ENCODE results near the gene FGF7.

FGF7 gene

DNA sequence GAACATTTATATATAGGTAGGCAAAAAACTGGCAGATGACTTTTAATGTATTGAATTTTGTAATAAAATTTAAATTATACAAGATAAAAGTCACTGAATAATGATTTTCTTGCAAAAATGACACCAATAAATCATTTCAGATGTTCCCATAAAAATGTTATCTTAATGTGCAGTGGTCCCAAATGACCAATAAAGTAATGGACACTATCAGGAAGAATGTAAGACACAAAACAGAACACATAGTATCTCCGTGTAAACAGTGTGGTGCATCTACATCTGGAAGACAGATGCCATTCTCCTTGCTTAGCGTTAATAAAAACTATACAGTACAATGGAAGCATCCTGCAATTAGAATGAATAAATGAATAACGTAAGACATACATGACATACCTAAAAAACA lies 41.5 kb downstream of the FGF7 start:
- TF ChIP-seq GATA3 (IDR thresholded peaks at IDR 0.05; ENCODE audit: low read depth, low read length) (peak; percentile 93), GATA2 (IDR thresholded peaks at IDR 0.05; ENCODE audit: low read depth, low read length) (peak; percentile 62)

DNA sequence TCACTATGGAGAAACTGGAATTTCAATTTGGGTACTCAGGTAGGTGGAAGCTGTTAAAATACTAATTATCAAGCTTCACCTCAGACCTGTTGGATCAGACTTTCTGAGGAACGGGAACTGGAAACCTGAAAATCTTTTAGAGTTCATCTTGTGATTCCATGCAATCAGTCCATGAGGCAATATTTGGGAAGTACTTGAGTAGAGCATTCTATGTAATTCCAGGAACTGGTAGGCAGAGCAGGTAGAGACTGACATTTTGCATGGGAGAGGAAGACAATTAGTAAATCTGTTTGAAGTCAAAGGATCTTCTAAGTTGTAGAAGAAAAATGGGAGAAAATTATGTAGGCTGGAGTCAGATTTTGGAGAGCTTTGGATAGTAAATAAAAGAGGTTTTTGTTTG lies 43.1 kb downstream of the FGF7 start:
- TF ChIP-seq GATA3 (IDR thresholded peaks at IDR 0.05; ENCODE audit: low read depth, low read length) (no peak), GATA2 (IDR thresholded peaks at IDR 0.05; ENCODE audit: low read depth, low read length) (no peak)

DNA sequence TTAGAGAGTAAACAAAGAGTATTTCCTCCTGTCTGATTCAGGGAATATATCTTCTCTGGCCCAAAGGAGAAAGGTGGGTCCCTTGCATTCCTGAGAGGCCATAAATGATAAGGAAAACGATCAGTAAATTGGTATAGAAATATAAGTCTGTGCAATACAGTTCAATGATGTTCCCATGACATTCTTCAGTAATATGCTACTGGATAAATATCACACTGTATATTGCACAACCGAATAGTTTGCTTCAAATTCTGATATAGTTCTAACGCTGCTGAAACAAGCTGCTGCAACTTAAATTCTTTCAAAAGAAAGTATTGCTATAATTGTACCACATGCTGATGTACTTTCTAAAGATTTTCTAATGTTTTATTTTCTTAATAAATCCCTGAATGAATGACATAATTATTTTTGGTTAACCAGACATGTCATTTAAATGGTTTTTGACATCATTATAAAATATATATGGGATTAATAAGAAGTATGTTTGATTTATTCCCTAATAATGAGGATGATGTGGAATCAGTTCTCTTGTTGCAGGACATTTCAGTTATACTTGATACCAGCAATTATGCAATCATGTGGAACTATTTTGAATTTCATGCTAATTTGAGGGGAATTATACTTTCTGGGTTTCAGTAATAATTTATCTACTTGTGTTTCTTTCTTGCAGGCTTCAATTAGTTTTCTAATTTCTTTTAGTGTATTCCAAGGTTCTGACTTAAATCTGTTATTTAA lies 44.9 kb downstream of the FGF7 start:
- TF ChIP-seq GATA2 (IDR thresholded peaks at IDR 0.05; ENCODE audit: low read depth, low read length) (no peak), GATA3 (IDR thresholded peaks at IDR 0.05; ENCODE audit: low read depth, low read length) (no peak)

DNA sequence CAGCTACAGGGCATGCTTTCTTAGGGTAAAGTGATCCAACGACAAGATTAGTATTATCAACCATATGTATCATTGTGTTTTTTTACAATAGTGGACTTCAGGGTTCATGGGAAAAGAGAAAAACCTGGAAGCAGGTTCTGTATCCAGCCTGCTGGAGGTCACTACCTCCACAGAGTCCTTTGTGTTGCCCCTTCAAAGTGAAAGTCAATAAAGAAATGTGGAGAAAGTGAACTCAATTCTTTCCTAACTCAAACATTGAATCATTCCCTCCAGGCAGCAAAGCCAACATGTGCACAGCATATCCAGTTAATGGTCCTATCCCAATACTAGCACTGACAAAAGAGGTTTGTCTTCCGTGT lies 45.4 kb downstream of the FGF7 start:
- TF ChIP-seq GATA2 (IDR thresholded peaks at IDR 0.05; ENCODE audit: low read depth, low read length), result peak; percentile 74
- TF ChIP-seq GATA3 (IDR thresholded peaks at IDR 0.05; ENCODE audit: low read depth, low read length), result peak; percentile 93

DNA sequence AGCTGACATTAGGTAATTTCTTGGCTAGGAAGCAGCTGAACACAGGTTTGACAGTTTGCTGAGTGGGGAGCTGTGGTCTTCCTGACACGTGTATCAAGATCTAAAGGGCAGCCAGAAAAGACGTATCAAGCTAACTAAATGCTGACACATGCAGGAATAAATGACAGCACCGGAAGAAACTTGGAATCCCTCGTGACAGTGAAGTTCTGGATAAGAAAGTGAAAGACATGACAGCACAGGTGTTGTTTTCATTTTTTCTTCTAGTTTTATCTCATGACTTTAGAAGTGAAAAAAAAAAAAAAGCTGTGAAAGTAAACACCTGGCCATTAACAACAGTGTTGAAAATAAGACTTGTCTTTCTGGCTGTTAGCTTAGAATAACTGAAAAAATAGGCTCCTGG lies 48.7 kb downstream of the FGF7 start:
- TF ChIP-seq GATA2 (IDR thresholded peaks at IDR 0.05; ENCODE audit: low read depth, low read length) (no peak), GATA3 (IDR thresholded peaks at IDR 0.05; ENCODE audit: low read depth, low read length) (no peak)

DNA sequence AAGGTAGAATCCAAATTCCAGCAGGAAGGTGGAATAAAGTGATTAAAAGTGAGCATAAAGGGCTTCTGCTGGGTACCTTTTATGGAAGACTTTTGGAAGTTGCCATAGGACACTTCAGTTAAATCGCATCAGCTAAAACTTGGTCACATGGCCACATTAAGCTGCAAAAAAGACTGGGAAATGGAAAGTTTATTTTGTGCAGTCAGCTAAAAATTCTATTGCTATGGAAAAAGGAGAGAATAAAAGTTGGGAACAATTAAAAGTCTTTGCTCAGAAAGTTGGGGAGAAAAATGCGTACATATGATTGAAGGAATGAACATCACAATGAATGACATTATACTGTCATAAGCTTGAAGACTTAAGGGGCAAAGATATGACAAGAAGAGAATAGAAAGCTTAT lies 49.3 kb downstream of the FGF7 start:
- TF ChIP-seq GATA2 (IDR thresholded peaks at IDR 0.05; ENCODE audit: low read depth, low read length) (no peak), GATA3 (IDR thresholded peaks at IDR 0.05; ENCODE audit: low read depth, low read length) (no peak)

DNA sequence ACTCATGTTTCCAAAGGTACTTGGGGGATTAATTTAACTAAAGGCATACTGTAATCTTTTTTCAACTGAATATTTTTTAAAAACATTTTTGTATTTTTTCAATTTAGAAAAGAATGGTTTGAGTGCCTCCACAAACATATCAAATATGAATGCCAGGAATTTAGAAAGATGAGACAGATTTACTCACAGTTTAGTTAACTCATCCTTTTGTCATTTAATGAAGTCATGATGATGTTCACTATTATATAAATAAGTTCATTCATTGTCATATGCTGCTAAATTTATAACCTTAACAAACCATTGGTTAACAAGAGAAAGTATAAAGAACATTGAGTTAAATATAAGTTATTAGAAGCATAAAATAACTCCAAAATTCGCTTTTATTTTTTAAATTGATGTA lies 50.0 kb downstream of the FGF7 start:
- no peak for TF ChIP-seq GATA3 (IDR thresholded peaks at IDR 0.05; ENCODE audit: low read depth, low read length)
- TF ChIP-seq GATA2 (IDR thresholded peaks at IDR 0.05; ENCODE audit: low read depth, low read length), result no peak

DNA sequence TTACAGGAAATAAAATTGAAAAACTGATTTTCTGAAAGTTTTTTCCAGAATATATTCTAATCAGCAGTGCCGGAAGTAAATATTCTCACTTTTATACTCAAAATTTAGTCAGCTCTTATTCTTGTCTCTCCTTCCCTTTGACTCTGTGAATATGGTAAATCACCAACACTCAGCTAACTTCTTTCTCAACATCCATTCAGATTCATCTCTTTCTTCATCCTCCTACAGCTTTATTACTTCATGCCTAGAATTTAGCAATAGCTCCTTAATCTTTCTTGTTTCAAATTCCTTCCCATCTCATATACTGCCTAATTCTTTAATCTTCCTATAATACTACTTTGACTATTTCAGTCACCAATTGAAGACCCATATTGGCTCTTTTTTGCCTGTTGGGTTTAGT lies 67.9 kb downstream of the FGF7 start:
- TF ChIP-seq GATA3 (IDR thresholded peaks at IDR 0.05; ENCODE audit: low read depth, low read length), result no peak
- TF ChIP-seq GATA2 (IDR thresholded peaks at IDR 0.05; ENCODE audit: low read depth, low read length), result no peak

DNA sequence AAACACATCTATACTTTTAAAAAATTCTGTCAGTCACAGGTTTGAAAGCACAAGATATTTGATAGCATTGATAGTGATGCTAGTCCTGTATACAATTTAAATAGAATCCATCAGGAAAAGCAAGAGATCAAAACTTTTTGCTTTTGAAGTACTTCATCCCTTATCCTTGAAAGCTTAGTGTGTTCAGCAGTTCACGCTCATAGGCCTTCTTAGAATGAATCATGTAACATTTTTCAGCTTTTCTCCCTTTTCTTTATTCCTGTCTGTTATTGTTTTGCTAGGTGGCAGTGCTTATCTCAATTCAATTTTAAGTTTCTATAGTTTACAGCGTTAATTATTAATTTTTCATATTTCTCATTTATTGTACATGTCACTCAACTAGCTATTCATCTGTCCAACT lies 69.1 kb downstream of the FGF7 start:
- TF ChIP-seq GATA2 (IDR thresholded peaks at IDR 0.05; ENCODE audit: low read depth, low read length), result no peak
- TF ChIP-seq GATA3 (IDR thresholded peaks at IDR 0.05; ENCODE audit: low read depth, low read length), result no peak

DNA sequence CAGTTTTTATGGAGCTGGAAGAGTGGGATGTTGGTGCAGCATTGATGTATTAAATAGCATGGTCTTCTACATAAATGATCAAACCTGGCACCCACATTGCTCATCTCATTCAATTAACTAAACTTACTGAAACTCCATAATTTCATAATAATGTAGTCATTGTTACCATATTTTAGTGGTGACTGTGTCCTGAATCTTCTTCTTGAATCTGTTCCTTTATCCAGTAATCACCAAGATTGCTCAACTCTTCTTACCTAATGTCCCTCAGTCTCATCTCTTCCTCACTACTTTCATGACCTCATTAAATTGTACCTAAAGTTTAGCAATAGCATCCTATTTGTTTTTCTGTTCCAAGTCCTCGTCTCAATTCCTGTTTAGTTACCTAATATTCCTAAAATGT lies 69.8 kb downstream of the FGF7 start:
- TF ChIP-seq GATA3 (IDR thresholded peaks at IDR 0.05; ENCODE audit: low read depth, low read length) (no peak), GATA2 (IDR thresholded peaks at IDR 0.05; ENCODE audit: low read depth, low read length) (no peak)

DNA sequence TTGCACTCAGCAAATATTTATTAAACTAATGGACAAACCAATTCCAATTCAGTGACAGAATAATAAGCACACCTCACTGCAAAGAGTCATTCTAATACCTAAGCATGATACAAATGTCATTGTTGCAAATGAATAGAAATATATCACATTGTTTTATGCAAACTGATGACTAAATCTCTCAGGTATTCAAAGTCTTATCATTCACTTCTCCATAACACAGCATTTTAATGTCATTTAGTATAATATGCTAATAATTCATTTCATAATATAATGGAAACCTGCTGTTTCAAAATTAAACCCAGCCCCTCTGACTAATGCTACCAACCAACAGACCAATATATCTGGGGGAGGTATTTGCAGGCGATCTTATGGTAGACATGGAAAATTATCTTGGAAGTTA lies 71.8 kb downstream of the FGF7 start:
- TF ChIP-seq GATA2 (IDR thresholded peaks at IDR 0.05; ENCODE audit: low read depth, low read length) (no peak), GATA3 (IDR thresholded peaks at IDR 0.05; ENCODE audit: low read depth, low read length) (no peak)

DNA sequence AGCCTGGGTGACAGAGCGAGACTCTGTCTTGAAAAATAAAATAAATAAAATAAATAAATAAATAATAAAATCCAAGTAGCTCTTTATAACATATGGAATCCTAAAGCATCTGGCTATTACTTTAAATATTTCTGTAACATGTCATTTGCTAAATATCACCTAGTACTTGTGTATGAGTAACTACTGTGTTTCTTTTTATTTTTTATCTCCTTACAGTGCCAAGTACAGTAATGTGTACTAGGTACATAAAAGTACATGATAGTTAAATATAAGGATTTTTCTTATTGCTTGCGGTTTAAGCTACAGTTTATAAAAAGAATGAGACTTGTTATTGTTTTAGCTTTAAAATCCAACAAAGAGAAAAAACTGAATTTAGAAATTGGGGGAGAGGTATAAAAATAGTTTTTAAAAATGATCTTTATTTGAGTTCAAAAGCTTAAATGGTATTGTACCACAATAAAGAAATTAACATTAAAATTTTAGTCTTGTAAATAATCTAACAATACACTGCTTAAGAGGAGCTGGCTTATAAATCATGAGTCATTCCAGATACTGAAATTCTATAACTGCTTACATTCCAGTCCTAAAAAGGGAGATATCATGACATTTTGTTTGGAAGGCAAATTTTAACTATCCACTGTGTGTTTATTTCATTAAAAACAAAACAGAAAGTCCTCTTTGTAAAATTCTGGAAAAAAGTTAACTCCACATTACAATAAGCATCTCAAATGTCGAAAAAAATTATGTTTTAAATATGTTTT lies 73.1 kb downstream of the FGF7 start:
- no peak for TF ChIP-seq GATA3 (IDR thresholded peaks at IDR 0.05; ENCODE audit: low read depth, low read length)
- TF ChIP-seq GATA2 (IDR thresholded peaks at IDR 0.05; ENCODE audit: low read depth, low read length), result no peak

DNA sequence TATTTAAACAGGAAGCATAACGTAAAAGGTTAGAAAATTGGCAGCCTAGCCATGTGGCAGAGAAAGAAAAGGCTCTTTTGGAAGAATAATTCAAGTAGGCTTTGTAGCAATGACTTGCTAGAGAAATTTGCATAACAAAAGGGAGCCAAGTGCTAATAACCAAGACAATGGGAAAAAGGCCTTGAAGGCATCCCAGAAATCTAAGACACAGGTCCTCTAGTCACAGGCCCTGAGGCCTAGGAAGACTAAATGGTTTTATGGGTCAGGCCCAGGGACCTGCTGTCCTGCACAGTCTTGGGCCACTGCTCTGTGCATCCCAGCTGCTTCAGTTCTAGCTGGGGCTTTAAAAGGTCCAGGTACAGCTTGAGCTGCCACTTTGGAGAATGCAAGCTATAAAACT lies 78.5 kb downstream of the FGF7 start:
- TF ChIP-seq GATA3 (IDR thresholded peaks at IDR 0.05; ENCODE audit: low read depth, low read length) (no peak), GATA2 (IDR thresholded peaks at IDR 0.05; ENCODE audit: low read depth, low read length) (no peak)

DNA sequence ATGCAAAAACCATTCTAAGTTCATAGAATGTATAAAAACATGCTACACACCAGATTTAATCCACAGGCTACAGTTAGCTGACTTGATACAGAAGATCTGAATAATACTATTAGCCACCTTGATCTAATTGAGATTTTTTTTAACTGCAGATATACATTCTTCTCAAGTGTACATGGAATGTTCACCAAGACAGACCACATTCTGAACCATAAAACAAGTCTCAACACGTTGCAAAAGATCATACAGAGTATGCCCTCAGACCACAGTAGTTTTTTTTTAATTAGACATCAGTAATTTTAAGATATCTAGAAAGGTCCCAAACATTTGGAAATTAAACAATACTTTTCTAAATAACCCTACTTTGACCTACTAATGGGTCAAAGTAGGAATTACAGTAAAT lies 83.3 kb downstream of the FGF7 start:
- TF ChIP-seq GATA3 (IDR thresholded peaks at IDR 0.05; ENCODE audit: low read depth, low read length) (no peak), GATA2 (IDR thresholded peaks at IDR 0.05; ENCODE audit: low read depth, low read length) (no peak)

DNA sequence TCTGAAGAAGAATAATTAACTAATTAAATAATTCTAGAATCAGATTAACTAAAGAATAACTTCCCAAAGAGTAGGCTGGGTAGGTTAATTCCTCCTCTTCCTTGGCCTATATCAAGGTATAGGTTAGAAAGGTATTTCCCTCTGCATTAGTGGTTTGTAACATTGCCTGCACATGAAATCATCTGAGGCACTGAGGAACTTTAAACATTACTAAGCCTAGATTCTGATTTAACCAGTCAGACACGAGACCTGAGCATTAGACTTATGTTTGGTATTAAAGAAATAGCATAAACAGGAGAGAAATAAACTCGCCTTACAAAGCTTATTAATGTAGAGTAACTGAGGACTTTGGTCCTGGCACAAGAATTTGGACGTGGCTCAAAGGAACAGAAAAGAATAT lies 84.2 kb downstream of the FGF7 start:
- TF ChIP-seq GATA3 (IDR thresholded peaks at IDR 0.05; ENCODE audit: low read depth, low read length), result no peak
- no peak for TF ChIP-seq GATA2 (IDR thresholded peaks at IDR 0.05; ENCODE audit: low read depth, low read length)
